Mesothelial cell of epicardium (in vitro differentiated cells): ENCODE data around the gene EIF4E3. TPM values are rescaled to one million over a fixed set of nuclear protein-coding genes. Genes with fewer than 3 reads are reported as not detected.

Source experiments
- DNase-seq, 2 experiments: peaks; one replicate each; pipeline ENCODE4 v3.0.0; 2021; ENCODE audit warnings: low spot score in 2 of 2; ENCODE audit not compliant: unreplicated experiment in 2 of 2
- H3K27ac Mint-ChIP-seq: 2 replicates; pipeline ENCODE4 v1.8.0; 2021; ENCODE audit warnings: mixed read lengths
- H3K27me3 Mint-ChIP-seq: 2 replicates; pipeline ENCODE4 v1.8.0; 2021; ENCODE audit warnings: low read depth, mixed read lengths
- H3K36me3 Mint-ChIP-seq: 2 replicates; pipeline ENCODE4 v1.8.0; 2021; ENCODE audit warnings: mixed read lengths
- H3K4me1 Mint-ChIP-seq: 2 replicates; pipeline ENCODE4 v1.8.0; 2021; ENCODE audit warnings: mixed read lengths
- H3K4me3 Mint-ChIP-seq: 2 replicates; pipeline ENCODE4 v1.8.0; 2021; ENCODE audit warnings: mild to moderate bottlenecking, moderate library complexity, mixed read lengths
- H3K9me3 Mint-ChIP-seq: 2 replicates; pipeline ENCODE4 v1.8.0; 2021; ENCODE audit warnings: mixed read lengths
- total RNA-seq: library from RNA; stranded (reverse); gene quantifications from 3 replicates; pipeline ENCODE4 v1.2.1, GENCODE V29; 2021
- TF ChIP-seq, protein P1 (sequence below): fragments of 200-600 bp; sonication (generic); IDR thresholded peaks from one replicate; pipeline ENCODE4 v1.5.0; 2021; ENCODE audit warnings: antibody characterized with exemption; ENCODE audit not compliant: unreplicated experiment

The EIF4E3 gene
- total RNA-seq, 1 donor from 2014 or later = 9.9 TPM

DNA sequence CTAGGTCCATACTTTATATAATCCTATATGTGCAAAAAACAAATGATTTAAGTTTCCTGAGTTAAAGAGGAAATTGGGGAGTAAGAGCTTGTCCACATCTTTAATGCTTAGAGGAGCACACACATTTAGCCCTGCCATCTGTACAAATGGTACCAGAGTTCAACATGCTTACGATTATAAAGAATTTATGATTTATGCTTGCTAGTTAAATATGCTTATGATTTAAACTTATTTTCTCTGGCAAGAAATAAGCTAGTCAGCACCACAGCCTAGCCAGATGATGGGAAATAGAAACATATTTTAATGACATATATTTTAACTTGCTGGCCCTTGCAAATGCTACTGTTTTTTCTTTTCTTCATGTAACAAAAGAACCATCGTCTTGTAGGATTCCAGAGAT, 48.3 kb downstream of the EIF4E3 start:
- H3K27me3 Mint-ChIP-seq = no peaks in the 10 kb centered on the region
- no peak overlapping the region for H3K4me3 Mint-ChIP-seq
- H3K4me1 Mint-ChIP-seq = peaks cover 38% of the 10 kb centered on the region
- TF ChIP-seq, protein P1, sequence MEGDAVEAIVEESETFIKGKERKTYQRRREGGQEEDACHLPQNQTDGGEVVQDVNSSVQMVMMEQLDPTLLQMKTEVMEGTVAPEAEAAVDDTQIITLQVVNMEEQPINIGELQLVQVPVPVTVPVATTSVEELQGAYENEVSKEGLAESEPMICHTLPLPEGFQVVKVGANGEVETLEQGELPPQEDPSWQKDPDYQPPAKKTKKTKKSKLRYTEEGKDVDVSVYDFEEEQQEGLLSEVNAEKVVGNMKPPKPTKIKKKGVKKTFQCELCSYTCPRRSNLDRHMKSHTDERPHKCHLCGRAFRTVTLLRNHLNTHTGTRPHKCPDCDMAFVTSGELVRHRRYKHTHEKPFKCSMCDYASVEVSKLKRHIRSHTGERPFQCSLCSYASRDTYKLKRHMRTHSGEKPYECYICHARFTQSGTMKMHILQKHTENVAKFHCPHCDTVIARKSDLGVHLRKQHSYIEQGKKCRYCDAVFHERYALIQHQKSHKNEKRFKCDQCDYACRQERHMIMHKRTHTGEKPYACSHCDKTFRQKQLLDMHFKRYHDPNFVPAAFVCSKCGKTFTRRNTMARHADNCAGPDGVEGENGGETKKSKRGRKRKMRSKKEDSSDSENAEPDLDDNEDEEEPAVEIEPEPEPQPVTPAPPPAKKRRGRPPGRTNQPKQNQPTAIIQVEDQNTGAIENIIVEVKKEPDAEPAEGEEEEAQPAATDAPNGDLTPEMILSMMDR = no peak
- no peak for DNase-seq
- peak overlapping the region; percentile 13 for H3K27ac Mint-ChIP-seq
- H3K36me3 Mint-ChIP-seq = no peaks in the 10 kb centered on the region
- no peaks in the 10 kb centered on the region for H3K9me3 Mint-ChIP-seq

DNA sequence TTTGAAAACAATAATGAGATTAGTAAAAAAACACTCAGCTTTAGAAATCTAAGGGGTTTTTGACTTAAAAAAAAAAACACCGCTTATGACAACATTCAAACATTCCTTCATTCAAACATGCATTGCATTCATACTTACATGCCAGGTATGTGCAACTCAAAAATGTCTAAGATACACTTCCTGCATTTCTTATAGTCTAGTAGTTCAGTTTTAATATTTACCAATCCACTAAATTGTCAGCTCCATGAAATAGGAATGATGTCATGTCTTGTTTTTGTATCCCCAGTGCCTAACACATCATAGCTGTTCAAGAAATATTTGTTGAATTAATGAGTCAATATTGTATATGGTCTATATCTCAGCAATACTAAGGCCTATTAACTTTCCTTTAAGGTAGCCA, 51.7 kb downstream of the EIF4E3 start:
- DNase-seq = no peak
- no peak overlapping the region for H3K4me3 Mint-ChIP-seq
- TF ChIP-seq, protein P1 = no peak

DNA sequence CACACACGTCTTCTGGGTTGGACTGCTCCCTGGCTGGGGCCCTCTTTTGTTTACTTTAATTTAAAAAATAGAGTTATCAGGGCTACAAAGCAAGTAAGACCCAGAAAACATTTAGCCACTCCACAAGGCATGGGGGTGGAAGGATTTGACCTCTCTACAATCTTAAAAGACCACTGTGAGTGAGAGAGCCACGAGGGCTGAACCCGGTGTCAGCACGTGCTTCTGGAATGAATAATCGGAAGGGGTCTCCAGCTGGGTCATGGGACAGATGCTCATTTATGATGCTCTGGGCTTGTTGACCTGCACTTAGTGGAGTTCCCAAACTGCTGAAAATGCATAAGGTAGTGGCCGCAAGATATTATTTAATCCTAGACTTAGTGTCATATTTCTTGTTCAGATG, 52.4 kb downstream of the EIF4E3 start:
- H3K9me3 Mint-ChIP-seq = peaks cover 8% of the 10 kb centered on the region
- H3K27me3 Mint-ChIP-seq = no peaks in the 10 kb centered on the region
- TF ChIP-seq, protein P1 = no peak
- no peak overlapping the region for H3K4me3 Mint-ChIP-seq
- no peak for DNase-seq
- peaks cover 34% of the 10 kb centered on the region for H3K4me1 Mint-ChIP-seq
- H3K27ac Mint-ChIP-seq = peak overlapping the region; percentile 80
- H3K36me3 Mint-ChIP-seq = peaks cover 4% of the 10 kb centered on the region

More for the DNA sequence above, 51.7 kb downstream of the EIF4E3 start:
- H3K27ac Mint-ChIP-seq = no peak overlapping the region
- H3K4me1 Mint-ChIP-seq = peaks cover 34% of the 10 kb centered on the region
- H3K27me3 Mint-ChIP-seq = no peaks in the 10 kb centered on the region
- H3K36me3 Mint-ChIP-seq = no peaks in the 10 kb centered on the region
- H3K9me3 Mint-ChIP-seq = peaks cover under 1% of the 10 kb centered on the region

DNA sequence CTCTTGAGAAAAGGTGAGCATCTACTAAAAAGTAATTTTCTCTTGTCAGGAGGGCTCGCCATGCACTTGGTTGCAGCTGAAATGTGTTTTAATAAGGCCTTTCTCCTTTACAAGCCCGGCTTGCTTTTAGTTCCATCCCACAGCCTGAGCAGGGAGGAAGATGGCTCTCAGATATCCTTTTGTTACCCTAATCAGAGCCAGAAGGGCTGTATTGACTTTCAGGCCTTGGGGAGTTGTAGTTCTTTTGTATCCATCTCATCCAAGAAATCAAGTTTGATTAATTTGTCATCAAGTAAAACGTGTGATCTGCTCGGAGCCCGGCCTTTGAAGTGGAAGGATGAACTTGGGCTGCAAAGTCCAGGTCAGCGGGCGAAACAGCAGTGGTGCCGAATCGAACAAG, 52.9 kb downstream of the EIF4E3 start:
- Mint-ChIP-seq H3K27me3 (no peaks in the 10 kb centered on the region), H3K4me3 (no peak overlapping the region), H3K4me1 (peaks cover 30% of the 10 kb centered on the region), H3K27ac (peak overlapping the region; percentile 80), H3K36me3 (peaks cover 8% of the 10 kb centered on the region), H3K9me3 (peaks cover 12% of the 10 kb centered on the region)
- no peak for DNase-seq
- TF ChIP-seq, protein P1 = no peak

DNA sequence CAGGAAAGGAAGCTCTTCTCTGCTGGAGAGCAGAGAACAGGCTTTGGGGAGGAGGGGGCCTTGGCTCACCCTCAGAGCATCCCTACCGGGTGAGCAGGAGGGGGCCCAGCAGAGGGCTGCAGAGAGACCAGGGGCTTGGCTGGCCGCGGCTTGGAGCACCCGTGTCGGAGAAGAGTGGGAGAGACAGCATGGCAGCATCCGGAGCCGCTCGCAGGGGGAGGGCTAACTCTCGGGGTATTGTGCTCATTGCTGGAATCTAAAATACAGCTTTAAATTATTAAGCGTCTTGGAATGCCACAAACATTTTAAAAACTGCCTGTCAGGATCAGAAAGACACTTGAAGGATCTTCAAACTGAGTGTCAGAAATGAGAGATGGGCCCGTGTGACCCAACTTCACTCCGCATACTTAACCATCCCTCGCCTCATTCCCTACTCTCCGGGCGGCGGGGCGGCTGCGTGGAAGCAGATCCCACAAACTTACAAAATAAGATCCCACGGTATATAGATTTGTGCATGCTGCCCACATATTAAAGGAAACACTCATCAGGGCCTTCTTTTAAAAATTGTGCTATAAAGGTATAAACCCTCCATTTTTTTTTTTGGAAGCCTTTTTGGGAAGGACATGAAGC, 53.9 kb downstream of the EIF4E3 start:
- H3K4me1 Mint-ChIP-seq = peaks cover 22% of the 10 kb centered on the region
- no peaks in the 10 kb centered on the region for H3K27me3 Mint-ChIP-seq
- DNase-seq = no peak
- TF ChIP-seq, protein P1 = no peak
- H3K27ac Mint-ChIP-seq = peak overlapping the region; percentile 12
- H3K4me3 Mint-ChIP-seq = no peak overlapping the region
- peaks cover 17% of the 10 kb centered on the region for H3K9me3 Mint-ChIP-seq
- peaks cover 11% of the 10 kb centered on the region for H3K36me3 Mint-ChIP-seq

DNA sequence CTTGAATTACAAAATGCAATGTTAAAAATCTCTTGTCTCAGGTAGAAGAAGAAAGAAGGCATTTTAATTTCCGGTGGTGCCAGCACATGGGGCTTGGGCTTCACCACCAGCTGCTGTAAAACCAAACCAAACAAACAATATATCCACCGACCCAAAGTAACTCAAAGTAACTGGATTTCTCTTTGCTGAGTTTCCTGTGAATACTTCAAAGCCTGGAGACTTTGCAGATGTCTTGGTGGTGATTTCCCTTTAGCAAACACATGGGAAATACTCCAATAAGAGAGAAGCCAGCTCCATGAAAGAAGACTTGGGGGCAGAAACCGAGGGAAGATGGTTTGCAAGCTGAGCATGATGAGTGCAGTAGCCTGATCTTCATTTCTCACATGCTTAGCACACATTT, 62.6 kb downstream of the EIF4E3 start:
- no peak overlapping the region for H3K27ac Mint-ChIP-seq
- H3K4me1 Mint-ChIP-seq = peaks cover 11% of the 10 kb centered on the region
- DNase-seq = no peak
- TF ChIP-seq, protein P1 = no peak
- H3K9me3 Mint-ChIP-seq = peaks cover 19% of the 10 kb centered on the region
- H3K36me3 Mint-ChIP-seq = peaks cover 12% of the 10 kb centered on the region
- no peaks in the 10 kb centered on the region for H3K27me3 Mint-ChIP-seq
- no peak overlapping the region for H3K4me3 Mint-ChIP-seq
